PFSK-1 (cell line): ENCODE results near the gene STIL.

Experiments
- POLR2AphosphoS5 ChIP-seq: IDR thresholded peaks from 2 replicates; pipeline ENCODE4 v1.6.1; 2012; ENCODE audit warnings: low read depth, mild to moderate bottlenecking, control low read depth, low read length, moderate library complexity
- SIN3A ChIP-seq: IDR thresholded peaks from 2 replicates; pipeline ENCODE4 v1.6.1; 2012; ENCODE audit warnings: mild to moderate bottlenecking, low read length, moderate library complexity, borderline replicate concordance; ENCODE audit not compliant: insufficient read depth
- TAF1 ChIP-seq: IDR thresholded peaks from 2 replicates; pipeline ENCODE4 v1.6.1; 2012; ENCODE audit warnings: low read length, control low read depth, borderline replicate concordance; ENCODE audit not compliant: insufficient read depth
- TF ChIP-seq, protein P1 (sequence below), 2 experiments: IDR thresholded peaks; 2 replicates each; pipeline versions ENCODE4 v1.6.1 to v1.8.0; 2011 to 2012; ENCODE audit warnings: low read depth in 2 of 2, low read length in 2 of 2, control low read depth in 1 of 2, inconsistent platforms in 1 of 2, mild to moderate bottlenecking in 1 of 2, moderate library complexity in 1 of 2; ENCODE audit not compliant: insufficient read depth in 1 of 2

DNA sequence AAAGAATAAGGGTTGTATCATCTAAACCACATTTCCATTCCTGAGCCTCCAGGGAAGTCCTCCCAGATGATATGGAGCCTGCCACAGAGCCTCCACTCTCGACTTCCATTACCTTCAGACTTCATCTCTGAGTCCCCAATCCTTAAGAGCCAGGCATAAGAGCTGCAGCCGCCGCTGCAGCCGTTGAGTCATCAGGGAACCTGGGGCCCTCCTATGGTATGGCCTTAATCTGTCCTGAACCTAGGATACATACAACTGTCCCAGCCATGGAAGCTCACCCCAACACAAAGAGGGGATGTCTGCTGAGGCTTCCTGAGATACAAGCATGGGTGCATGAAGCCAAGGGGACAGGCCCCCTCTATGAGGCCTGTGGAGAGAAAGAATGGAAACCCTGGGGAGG is 98.2 kb downstream of the STIL start:
- TF ChIP-seq, protein P1, sequence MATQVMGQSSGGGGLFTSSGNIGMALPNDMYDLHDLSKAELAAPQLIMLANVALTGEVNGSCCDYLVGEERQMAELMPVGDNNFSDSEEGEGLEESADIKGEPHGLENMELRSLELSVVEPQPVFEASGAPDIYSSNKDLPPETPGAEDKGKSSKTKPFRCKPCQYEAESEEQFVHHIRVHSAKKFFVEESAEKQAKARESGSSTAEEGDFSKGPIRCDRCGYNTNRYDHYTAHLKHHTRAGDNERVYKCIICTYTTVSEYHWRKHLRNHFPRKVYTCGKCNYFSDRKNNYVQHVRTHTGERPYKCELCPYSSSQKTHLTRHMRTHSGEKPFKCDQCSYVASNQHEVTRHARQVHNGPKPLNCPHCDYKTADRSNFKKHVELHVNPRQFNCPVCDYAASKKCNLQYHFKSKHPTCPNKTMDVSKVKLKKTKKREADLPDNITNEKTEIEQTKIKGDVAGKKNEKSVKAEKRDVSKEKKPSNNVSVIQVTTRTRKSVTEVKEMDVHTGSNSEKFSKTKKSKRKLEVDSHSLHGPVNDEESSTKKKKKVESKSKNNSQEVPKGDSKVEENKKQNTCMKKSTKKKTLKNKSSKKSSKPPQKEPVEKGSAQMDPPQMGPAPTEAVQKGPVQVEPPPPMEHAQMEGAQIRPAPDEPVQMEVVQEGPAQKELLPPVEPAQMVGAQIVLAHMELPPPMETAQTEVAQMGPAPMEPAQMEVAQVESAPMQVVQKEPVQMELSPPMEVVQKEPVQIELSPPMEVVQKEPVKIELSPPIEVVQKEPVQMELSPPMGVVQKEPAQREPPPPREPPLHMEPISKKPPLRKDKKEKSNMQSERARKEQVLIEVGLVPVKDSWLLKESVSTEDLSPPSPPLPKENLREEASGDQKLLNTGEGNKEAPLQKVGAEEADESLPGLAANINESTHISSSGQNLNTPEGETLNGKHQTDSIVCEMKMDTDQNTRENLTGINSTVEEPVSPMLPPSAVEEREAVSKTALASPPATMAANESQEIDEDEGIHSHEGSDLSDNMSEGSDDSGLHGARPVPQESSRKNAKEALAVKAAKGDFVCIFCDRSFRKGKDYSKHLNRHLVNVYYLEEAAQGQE (IDR thresholded peaks at IDR 0.05; ENCODE audit: insufficient read depth in 1 of 2, low read depth in 2 of 2, low read length in 2 of 2) = no peak
- TF ChIP-seq POLR2AphosphoS5 = no peak
- TF ChIP-seq TAF1 = no peak
- no peak for TF ChIP-seq SIN3A
